Measurements from ENCODE around the gene CDH26.

Gene CDH26

DNA sequence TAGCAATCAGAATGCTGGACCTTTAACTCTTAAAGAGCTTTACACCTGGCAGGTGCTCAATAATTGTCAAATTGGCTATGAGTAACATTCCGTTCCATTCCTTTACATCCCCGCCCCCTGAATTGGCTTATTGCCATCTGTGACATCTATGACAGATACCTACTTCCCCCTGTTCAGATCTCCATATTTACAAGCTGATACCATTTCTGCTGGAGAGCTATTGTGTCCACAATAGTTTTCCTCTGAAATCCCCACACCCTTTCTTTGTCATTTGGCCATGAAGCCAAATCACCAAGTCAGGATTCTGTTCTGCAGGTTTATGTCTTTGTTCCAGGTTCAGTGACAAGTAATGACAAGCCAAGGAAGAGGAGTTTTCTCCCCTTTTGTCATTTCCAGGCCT, 3.2 kb downstream of the CDH26 start:
- no peak for DNase-seq (ENCODE audit: low spot score)
- Histone ChIP-seq H3K4me3 (no peak overlapping the region), H3K27ac (no peak overlapping the region)
- TF ChIP-seq, protein P1, sequence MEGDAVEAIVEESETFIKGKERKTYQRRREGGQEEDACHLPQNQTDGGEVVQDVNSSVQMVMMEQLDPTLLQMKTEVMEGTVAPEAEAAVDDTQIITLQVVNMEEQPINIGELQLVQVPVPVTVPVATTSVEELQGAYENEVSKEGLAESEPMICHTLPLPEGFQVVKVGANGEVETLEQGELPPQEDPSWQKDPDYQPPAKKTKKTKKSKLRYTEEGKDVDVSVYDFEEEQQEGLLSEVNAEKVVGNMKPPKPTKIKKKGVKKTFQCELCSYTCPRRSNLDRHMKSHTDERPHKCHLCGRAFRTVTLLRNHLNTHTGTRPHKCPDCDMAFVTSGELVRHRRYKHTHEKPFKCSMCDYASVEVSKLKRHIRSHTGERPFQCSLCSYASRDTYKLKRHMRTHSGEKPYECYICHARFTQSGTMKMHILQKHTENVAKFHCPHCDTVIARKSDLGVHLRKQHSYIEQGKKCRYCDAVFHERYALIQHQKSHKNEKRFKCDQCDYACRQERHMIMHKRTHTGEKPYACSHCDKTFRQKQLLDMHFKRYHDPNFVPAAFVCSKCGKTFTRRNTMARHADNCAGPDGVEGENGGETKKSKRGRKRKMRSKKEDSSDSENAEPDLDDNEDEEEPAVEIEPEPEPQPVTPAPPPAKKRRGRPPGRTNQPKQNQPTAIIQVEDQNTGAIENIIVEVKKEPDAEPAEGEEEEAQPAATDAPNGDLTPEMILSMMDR (IDR thresholded peaks at IDR 0.05) = no peak

DNA sequence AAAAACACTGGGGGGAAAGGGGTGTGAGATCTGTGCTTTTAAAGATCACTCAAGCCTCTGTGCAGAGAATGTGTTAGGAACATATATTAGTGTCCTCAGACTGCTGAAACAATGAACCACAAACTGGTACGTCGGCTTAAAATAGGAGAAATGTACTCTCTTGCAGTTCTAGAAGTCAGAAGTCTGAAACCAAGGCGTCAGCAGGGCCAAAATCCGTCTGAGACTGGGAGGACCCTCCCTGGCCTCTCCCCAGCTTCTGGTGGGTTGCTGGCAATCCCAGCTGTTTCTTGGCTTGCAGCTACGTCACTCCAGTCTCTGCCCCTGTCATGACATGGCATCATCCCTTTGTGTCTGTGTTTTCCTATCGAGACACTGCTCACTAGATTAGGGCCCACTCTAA, 3.9 kb downstream of the CDH26 start:
- H3K27ac ChIP-seq = no peak overlapping the region
- TF ChIP-seq, protein P1 (IDR thresholded peaks at IDR 0.05) = no peak

DNA sequence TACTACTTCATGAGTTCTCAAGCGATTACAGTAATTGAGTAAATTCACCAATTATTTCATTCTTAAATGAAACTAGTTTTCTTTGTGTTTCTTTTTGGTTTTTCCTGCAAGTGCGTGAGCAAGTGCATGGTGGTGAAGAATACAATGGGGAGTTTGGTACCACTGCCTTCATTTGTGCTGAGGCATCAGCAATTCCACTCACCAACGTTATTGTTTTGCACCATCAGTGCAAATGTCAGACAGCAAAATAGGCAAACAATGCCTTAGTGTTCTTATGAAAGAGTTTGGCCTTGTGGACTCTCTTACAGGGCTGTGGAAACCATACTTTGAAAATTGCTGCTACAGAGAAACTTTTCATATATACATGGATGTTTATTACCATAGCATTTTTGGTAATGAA, 8.2 kb downstream of the CDH26 start:
- Histone ChIP-seq H3K27ac (no peak overlapping the region), H3K4me3 (no peak overlapping the region)
- TF ChIP-seq, protein P1 (IDR thresholded peaks at IDR 0.05) = no peak
- no peak for DNase-seq (ENCODE audit: low spot score)

More for the DNA sequence above, 3.9 kb downstream of the CDH26 start:
- H3K4me3 ChIP-seq = no peak overlapping the region
- DNase-seq (ENCODE audit: low spot score) = no peak

DNA sequence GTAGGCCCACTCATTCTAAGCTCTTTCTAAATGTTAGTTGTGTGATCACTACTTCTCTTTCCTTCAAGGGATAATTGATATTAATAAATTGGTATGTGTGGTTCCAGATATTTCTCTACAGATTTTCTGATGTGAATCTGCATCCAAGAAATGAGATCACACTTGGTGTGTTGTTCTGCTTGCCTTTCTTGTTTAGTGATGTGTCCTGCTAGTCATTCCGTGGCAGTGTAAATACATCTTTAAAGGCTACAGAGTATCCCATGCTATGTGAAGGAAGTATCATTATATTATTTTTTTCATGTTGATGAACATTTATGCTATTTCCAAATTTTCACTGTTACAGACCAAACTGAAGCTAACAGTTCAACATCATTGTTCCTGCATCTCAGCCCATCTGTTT, 13.2 kb downstream of the CDH26 start:
- no peak for DNase-seq (ENCODE audit: low spot score)
- Histone ChIP-seq H3K4me3 (no peak overlapping the region), H3K27ac (no peak overlapping the region)
- TF ChIP-seq, protein P1 (IDR thresholded peaks at IDR 0.05) = no peak

DNA sequence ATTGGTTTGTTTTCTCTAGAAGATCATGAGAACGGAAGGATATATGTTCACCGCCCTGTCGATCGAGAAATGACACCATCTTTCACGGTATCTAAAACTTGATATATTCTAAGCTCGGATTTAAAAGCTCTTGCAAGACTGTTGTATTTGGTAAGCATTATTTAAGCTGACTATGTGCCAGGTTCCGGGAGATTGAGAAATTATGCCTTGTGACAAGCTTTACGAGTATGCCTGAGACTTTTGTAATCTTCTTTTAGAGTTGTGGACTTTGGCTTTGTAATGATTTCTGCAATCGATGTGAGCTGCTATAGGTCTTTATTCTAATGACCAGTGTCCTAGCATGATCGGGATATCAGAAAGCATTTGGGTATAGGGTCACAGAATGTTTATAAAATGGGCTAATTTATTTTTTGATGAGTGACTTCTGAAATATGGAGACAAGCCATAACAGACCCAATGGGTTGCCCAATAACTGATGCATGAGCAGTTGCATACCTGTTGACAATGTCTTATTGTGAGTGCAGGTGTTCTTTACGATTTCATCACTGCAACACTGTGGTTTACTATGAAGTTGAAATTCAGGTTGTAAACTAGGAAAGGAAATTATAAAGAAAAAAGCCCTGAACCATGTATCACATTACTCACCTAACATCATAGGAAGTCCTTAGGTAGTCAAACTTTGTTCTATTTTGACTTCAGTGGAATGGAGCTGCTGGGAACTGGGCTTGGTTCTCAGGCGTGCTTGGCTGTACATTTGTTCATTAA, 14.0 kb downstream of the CDH26 start:
- H3K27ac ChIP-seq = no peak overlapping the region
- TF ChIP-seq, protein P1 (IDR thresholded peaks at IDR 0.05) = no peak
- no peak overlapping the region for H3K4me3 ChIP-seq
- DNase-seq (ENCODE audit: low spot score) = no peak

DNA sequence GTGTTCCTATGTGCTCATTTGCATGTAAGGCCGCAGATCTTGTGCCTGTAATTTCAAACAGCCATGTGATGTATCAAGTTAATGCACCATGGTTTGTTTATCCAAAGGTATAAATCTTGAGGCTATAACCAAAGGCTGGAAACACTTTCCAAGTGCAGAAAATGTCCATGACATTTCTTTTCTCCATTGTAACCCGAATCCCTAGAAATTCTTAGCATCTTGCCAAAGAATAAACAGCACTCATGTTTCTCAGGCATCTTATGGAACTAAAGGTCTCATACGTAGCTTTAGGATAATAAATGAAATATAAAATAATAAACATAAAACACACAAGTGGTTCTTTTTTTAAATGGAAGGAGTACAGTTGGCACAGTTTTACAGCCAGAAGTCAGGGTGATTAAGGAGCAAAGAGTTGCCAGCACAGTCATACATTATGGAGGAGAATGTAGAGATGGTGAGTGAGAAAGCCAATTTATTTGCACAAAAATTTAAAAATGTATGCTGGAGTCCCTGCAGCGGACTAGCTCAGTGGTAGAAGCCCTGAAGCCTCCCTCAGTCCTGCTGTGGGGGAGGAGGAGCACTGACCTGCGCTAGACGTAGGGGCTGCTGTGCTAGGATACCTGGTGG, 18.0 kb downstream of the CDH26 start:
- H3K4me3 ChIP-seq = no peak overlapping the region
- TF ChIP-seq, protein P1 (IDR thresholded peaks at IDR 0.05) = no peak
- DNase-seq (ENCODE audit: low spot score) = no peak
- no peak overlapping the region for H3K27ac ChIP-seq

DNA sequence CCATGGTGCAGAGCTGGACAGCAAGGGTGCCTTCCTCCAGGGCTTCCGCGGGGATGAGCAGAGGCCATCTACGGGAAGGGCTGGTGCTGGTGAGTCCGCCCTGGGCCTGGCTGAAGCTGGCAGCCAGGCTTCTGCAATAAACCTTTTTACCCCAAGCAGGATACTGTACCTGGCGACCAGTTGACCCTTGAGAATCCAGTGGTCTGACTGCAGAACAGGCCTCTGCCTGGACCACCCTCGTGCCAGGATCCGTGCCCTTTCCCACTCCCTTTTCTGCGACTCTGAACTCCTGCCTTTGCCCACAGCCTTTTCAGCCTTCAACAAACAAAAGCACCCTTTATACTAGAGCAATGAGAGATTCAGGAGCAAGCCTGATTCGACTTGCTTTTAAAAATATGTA, 18.9 kb downstream of the CDH26 start:
- TF ChIP-seq, protein P1 (IDR thresholded peaks at IDR 0.05) = no peak
- Histone ChIP-seq H3K4me3 (no peak overlapping the region), H3K27ac (no peak overlapping the region)
- no peak for DNase-seq (ENCODE audit: low spot score)

All from coronary artery (tissue), 2 donors.